Measurements from ENCODE around the gene STAP2.
"Not testable (repeated sequence)": the region's sequence is repeated elsewhere in the genome, so short reads cannot be mapped to it uniquely, and the experiment has no call there.

STAP2 gene

DNA sequence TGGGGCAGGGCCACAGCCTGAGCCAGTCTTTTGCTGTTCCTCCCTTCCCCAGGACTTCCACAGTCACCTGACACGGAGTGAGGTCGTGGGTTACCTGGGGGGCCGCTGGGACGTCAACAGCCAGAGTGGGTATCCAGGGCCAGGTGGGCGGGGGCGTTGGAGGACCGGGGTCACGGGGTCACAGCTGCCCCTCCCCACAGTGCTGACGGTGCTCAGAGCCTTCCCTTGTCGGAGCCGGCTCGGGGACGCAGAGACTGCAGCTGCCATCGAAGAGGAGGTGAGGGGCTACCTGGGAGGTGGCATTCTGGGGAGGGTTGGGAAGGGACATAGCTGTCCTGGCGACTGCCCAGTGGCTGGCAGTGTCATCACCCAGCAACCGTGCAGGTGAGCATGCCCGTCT, 16.3 kb upstream of the STAP2 start:
- no peaks in the 10 kb centered on the region for H3K27me3 ChIP-seq (replicated peaks; ENCODE audit: control insufficient read depth, insufficient read depth, low read length)
- H3K4me3 ChIP-seq (replicated peaks; ENCODE audit: low read depth, low read length): no peak overlapping the region
- TF ChIP-seq, protein P1, sequence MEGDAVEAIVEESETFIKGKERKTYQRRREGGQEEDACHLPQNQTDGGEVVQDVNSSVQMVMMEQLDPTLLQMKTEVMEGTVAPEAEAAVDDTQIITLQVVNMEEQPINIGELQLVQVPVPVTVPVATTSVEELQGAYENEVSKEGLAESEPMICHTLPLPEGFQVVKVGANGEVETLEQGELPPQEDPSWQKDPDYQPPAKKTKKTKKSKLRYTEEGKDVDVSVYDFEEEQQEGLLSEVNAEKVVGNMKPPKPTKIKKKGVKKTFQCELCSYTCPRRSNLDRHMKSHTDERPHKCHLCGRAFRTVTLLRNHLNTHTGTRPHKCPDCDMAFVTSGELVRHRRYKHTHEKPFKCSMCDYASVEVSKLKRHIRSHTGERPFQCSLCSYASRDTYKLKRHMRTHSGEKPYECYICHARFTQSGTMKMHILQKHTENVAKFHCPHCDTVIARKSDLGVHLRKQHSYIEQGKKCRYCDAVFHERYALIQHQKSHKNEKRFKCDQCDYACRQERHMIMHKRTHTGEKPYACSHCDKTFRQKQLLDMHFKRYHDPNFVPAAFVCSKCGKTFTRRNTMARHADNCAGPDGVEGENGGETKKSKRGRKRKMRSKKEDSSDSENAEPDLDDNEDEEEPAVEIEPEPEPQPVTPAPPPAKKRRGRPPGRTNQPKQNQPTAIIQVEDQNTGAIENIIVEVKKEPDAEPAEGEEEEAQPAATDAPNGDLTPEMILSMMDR (IDR thresholded peaks at IDR 0.05; ENCODE audit: insufficient read depth, low read length, poor library complexity, severe bottlenecking): no peak
- H3K36me3 ChIP-seq (ENCODE audit: control insufficient read depth, insufficient read depth, low read length): peaks cover 11% of the 10 kb centered on the region
- no peak for DNase-seq (ENCODE audit: extremely low read depth, insufficient read length)

DNA sequence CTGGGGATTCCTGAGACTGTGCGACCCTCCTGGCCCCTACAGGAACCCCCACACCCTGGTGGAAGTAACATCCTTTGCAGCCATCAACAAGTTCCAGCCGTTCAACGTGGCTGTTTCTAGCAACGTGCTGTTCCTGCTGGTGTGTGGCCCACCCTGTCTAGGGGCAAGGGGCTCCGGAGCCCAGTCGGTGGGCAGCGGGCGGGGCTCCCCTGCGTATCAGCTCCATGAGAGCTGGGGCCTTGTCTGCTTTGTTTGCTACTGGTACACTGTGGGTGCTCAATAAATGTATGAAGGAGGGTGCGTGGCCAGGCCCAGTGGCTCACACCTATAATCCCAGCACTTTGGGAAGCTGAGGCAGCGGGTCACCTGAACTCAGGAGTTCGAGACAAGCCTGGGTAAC, 15.7 kb upstream of the STAP2 start:
- Histone ChIP-seq H3K27me3 (replicated peaks; ENCODE audit: control insufficient read depth, insufficient read depth, low read length) (no peaks in the 10 kb centered on the region), H3K4me3 (replicated peaks; ENCODE audit: low read depth, low read length) (no peak overlapping the region), H3K36me3 (ENCODE audit: control insufficient read depth, insufficient read depth, low read length) (peaks cover 8% of the 10 kb centered on the region)
- TF ChIP-seq, protein P1 (IDR thresholded peaks at IDR 0.05; ENCODE audit: insufficient read depth, low read length, poor library complexity, severe bottlenecking): no peak
- DNase-seq (ENCODE audit: extremely low read depth, insufficient read length): no peak

DNA sequence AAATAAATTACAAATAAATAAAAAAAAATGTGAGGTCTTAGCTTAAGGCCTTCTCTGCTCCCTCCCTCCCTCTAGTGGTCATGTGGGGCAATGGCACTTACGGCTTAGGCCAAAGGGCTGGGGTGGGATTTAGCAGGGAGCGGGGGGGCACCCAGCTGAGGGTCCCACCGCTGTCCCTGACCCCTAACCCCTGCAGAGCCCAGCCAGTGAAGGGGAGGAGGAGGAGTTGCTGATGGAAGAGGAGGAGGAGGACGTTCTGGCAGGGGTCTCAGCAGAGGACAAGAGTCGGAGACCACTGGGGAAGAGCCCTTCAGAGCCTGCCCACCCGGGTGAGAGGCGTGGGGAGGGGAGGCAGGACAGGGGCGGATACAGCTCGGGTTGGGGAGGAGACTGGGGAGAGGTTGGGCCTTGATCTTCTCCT, 14.1 kb upstream of the STAP2 start:
- peaks cover 2% of the 10 kb centered on the region for H3K36me3 ChIP-seq (ENCODE audit: control insufficient read depth, insufficient read depth, low read length)
- TF ChIP-seq, protein P1 (IDR thresholded peaks at IDR 0.05; ENCODE audit: insufficient read depth, low read length, poor library complexity, severe bottlenecking): peak; percentile 85
- no peaks in the 10 kb centered on the region for H3K27me3 ChIP-seq (replicated peaks; ENCODE audit: control insufficient read depth, insufficient read depth, low read length)
- no peak for DNase-seq (ENCODE audit: extremely low read depth, insufficient read length)
- H3K4me3 ChIP-seq (replicated peaks; ENCODE audit: low read depth, low read length): no peak overlapping the region

DNA sequence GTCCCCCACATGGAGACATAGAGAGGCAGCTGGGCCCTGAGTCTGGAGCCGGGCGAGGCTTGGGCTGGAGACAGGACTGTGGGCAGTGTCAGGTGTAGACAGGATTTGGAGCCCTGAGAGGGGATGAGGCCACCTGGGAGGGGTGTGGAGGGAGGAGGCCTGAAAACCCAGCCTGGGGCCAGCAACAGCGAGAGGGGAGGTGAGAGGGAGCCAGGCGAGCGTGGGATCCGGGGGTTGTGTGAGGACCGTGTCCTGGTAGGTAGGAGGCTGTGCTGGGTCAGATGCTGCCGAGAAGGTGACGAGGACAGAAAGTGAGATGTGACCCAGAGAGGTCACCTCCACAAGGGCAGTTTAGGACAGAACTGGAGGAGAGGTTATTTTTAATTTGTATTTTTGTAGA, 12.1 kb upstream of the STAP2 start:
- Histone ChIP-seq H3K27me3 (replicated peaks; ENCODE audit: control insufficient read depth, insufficient read depth, low read length) (no peaks in the 10 kb centered on the region), H3K36me3 (ENCODE audit: control insufficient read depth, insufficient read depth, low read length) (peaks cover 1% of the 10 kb centered on the region), H3K4me3 (replicated peaks; ENCODE audit: low read depth, low read length) (no peak overlapping the region)
- TF ChIP-seq, protein P1 (IDR thresholded peaks at IDR 0.05; ENCODE audit: insufficient read depth, low read length, poor library complexity, severe bottlenecking): no peak
- DNase-seq (ENCODE audit: extremely low read depth, insufficient read length): no peak

DNA sequence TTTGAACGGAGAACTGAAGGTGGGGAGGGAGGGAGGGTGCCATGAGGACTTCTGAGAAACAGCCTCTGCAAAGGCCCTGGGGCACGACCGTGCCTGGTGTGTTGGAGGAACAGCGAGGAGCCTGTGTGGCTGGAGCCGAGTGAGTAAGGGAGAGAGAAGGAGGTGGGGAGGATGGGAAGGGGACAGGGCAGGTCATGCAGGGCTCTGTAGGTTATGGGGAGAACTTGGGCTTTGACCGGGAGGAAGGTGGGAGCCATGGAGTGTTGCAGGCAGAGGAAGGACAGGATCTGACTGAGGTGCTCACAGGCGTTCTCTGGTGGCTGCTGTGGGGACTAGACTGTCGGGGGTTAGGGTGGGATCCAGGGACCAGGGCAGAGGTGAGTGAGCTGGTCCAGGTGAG, 11.5 kb upstream of the STAP2 start:
- no peak overlapping the region for H3K4me3 ChIP-seq (replicated peaks; ENCODE audit: low read depth, low read length)
- no peaks in the 10 kb centered on the region for H3K27me3 ChIP-seq (replicated peaks; ENCODE audit: control insufficient read depth, insufficient read depth, low read length)
- TF ChIP-seq, protein P1 (IDR thresholded peaks at IDR 0.05; ENCODE audit: insufficient read depth, low read length, poor library complexity, severe bottlenecking): no peak
- no peak for DNase-seq (ENCODE audit: extremely low read depth, insufficient read length)
- peaks cover 1% of the 10 kb centered on the region for H3K36me3 ChIP-seq (ENCODE audit: control insufficient read depth, insufficient read depth, low read length)

DNA sequence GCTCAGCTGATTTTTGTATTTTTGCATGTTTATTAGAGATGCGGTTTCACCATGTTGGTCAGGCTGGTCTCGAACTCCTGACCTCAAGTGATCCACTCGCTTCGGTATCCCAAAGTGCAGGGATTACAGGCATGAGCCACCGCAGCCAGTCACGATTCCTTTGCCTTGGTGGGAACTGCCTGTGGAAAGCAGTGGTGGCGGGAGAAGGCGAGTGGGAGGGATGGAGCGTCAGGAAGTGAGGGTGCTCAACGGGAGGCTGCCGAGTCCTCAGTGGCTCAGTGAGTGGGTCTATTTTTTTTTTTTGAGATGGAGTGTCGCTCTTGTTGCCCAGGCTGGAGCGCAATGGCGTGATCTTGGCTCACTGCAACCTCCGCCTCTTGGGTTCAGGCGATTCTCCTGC, 10.6 kb upstream of the STAP2 start:
- not testable (repeated sequence) for H3K36me3 ChIP-seq (ENCODE audit: control insufficient read depth, insufficient read depth, low read length); DNase-seq (ENCODE audit: extremely low read depth, insufficient read length); H3K4me3 ChIP-seq (replicated peaks; ENCODE audit: low read depth, low read length); H3K27me3 ChIP-seq (replicated peaks; ENCODE audit: control insufficient read depth, insufficient read depth, low read length)

Measured in GM06990 (cell line).